Measurements from ENCODE around the gene UBTD2. TPM values are rescaled to one million over a fixed set of nuclear protein-coding genes. Genes with fewer than 3 reads are reported as not detected.

Gene UBTD2
- total RNA-seq, 1 experiment from 2014 or later, result 42.6 TPM

- no peaks in the 10 kb centered on the region for H3K79me1 ChIP-seq (ENCODE audit: insufficient read depth, low read depth, low read length, poor library complexity, severe bottlenecking)
- H3T11ph ChIP-seq (ENCODE audit: low read length), result no peak overlapping the region
- no peak overlapping the region for H2BK5ac ChIP-seq (ENCODE audit: insufficient read length, low read length)
- no peak overlapping the region for H3K9ac ChIP-seq (ENCODE audit: extremely low read depth, insufficient read length, low read length)
- no peak overlapping the region for H3K4me2 ChIP-seq (ENCODE audit: insufficient read depth, insufficient read length, low read length)
- no peak overlapping the region for H4K91ac ChIP-seq (ENCODE audit: insufficient read length, low read depth, low read length)
- no peak overlapping the region for H3K4me3 Mint-ChIP-seq
- no peak overlapping the region for H3K14ac ChIP-seq (ENCODE audit: insufficient read depth, low read length)
- peaks cover 5 to 9% of the 10 kb centered on the region in 2 experiments for H3K4me1 Mint-ChIP-seq
- WGBS (ENCODE audit: extremely low coverage, insufficient read length, low lambda C conversion rate), result no CpG with 5 or more reads among the region's 2 CpGs
- H2AK5ac ChIP-seq (ENCODE audit: insufficient read length, low read length), result no peak overlapping the region
- DNase-seq, result no peak
- H2BK15ac ChIP-seq (ENCODE audit: low read depth, low read length), result no peak overlapping the region
- H3K56ac ChIP-seq (ENCODE audit: insufficient read length, low read depth, low read length), result no peak overlapping the region
- no peaks in the 10 kb centered on the region for H3K23me2 ChIP-seq (ENCODE audit: insufficient read length, low read depth, low read length, poor library complexity, severe bottlenecking)
- H3K79me2 ChIP-seq (ENCODE audit: insufficient read depth, low read length), result no peaks in the 10 kb centered on the region
- no peaks in the 10 kb centered on the region for H4K20me1 ChIP-seq (ENCODE audit: control insufficient read depth, insufficient read depth, insufficient read length)
- no peaks in the 10 kb centered on the region for H3K36me3 Mint-ChIP-seq (ENCODE audit: insufficient read depth in 1 of 3, low read depth in 3 of 3)
- no peak overlapping the region for H3K27ac ChIP-seq (ENCODE audit: insufficient read length, low read depth, low read length)
- peaks cover 3% of the 10 kb centered on the region; the same call in 1 of the 2 replicates for H3K27me3 Mint-ChIP-seq (ENCODE audit: low read depth)
- H2AFZ ChIP-seq (ENCODE audit: low read length), result no peak overlapping the region
- no peak overlapping the region for H3K4ac ChIP-seq (ENCODE audit: low read depth, low read length)
- no peak overlapping the region for H3K27ac Mint-ChIP-seq
- no peaks in the 10 kb centered on the region for H3K9me3 ChIP-seq (ENCODE audit: control insufficient read depth, low read depth, low read length)
- H3K9me3 Mint-ChIP-seq, result no peaks in the 10 kb centered on the region
- H3K23ac ChIP-seq (ENCODE audit: insufficient read length, low read depth, low read length), result no peak overlapping the region
- H3K4me1 ChIP-seq (ENCODE audit: insufficient read depth, low read length), result no peaks in the 10 kb centered on the region
- H2BK120ac ChIP-seq (ENCODE audit: low read depth, low read length, poor library complexity, severe bottlenecking), result no peak overlapping the region
- no peak overlapping the region for H4K8ac ChIP-seq (replicated peaks; ENCODE audit: insufficient read length, low read depth, low read length)
- TF ChIP-seq, protein P1, sequence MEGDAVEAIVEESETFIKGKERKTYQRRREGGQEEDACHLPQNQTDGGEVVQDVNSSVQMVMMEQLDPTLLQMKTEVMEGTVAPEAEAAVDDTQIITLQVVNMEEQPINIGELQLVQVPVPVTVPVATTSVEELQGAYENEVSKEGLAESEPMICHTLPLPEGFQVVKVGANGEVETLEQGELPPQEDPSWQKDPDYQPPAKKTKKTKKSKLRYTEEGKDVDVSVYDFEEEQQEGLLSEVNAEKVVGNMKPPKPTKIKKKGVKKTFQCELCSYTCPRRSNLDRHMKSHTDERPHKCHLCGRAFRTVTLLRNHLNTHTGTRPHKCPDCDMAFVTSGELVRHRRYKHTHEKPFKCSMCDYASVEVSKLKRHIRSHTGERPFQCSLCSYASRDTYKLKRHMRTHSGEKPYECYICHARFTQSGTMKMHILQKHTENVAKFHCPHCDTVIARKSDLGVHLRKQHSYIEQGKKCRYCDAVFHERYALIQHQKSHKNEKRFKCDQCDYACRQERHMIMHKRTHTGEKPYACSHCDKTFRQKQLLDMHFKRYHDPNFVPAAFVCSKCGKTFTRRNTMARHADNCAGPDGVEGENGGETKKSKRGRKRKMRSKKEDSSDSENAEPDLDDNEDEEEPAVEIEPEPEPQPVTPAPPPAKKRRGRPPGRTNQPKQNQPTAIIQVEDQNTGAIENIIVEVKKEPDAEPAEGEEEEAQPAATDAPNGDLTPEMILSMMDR (conservative IDR thresholded peaks at IDR 0.05), result no peak
- no peak overlapping the region for H3K18ac ChIP-seq (ENCODE audit: insufficient read length, low read depth, low read length)
- H2BK20ac ChIP-seq (ENCODE audit: low read depth, low read length, poor library complexity, severe bottlenecking), result no peak overlapping the region
- H2BK12ac ChIP-seq (ENCODE audit: insufficient read length, low read depth, low read length), result no peak overlapping the region
- no peak overlapping the region for H4K5ac ChIP-seq (ENCODE audit: insufficient read length, low read depth, low read length)
- no peaks in the 10 kb centered on the region for H3K27me3 ChIP-seq (ENCODE audit: insufficient read depth, low read length)
Observed at GRCh38 chr5:172293745-172294342, 10.3 kb upstream of the UBTD2 start.
